ENCODE measurements around the gene AMZ2. TPM values are rescaled to one million over a fixed set of nuclear protein-coding genes. Genes with fewer than 3 reads are reported as not detected.
"Not testable (repeated sequence)": the region's sequence is repeated elsewhere in the genome, so short reads cannot be mapped to it uniquely, and the experiment has no call there.

Gene AMZ2, protein sequence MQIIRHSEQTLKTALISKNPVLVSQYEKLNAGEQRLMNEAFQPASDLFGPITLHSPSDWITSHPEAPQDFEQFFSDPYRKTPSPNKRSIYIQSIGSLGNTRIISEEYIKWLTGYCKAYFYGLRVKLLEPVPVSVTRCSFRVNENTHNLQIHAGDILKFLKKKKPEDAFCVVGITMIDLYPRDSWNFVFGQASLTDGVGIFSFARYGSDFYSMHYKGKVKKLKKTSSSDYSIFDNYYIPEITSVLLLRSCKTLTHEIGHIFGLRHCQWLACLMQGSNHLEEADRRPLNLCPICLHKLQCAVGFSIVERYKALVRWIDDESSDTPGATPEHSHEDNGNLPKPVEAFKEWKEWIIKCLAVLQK
- total RNA-seq: 10 to 100 TPM; 35.8 to 47.1 (median 41.5) TPM

DNA sequence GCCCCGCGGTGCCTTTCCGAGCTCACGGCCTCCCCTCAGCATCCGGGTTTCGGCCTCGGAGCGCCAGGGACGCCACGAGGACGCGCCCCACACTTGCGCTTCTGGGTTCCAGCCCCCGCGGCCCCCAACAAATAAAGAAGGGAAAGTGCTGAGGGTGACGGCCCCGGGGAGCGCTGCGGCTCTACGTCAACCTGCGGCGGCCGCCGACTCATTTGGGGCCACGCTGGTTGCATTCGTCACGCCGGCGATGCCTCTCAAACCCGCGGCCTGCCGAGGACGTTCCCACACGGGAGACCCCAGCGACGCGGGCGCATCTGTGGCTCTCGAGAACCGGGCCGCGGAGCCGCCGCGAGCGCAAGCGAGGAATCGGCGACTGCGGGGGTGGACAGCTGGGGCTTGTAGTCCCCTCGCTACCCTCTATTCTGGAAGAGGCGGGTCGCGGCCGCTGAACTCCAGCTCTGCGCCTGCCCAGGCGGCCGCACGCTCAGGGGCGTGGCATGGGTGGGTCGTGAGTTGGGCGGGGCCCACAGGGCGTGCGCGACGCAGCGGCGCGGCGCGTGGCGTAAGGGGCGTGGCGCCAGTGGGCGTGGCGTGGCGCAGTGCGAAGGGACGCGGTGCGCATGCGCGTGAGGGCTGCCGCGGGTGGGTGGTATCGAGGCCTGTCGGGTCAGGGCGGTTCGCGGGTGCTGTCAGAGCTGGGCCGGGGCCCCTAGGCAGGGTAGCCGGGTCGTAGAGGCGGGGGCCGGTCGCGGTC is at the start of gene AMZ2:
TSS of gene AMZ2 (plus strand) at position 599 of the 754 bp plus-strand sequence. CDS start 2,145 bp downstream, outside the sequence.
- peak within 1 kb of the TSS; percentile 79 for H3K4me3 ChIP-seq
- no peaks in the 10 kb centered on the region for H3K27me3 ChIP-seq
- peak within 1 kb of the TSS; percentile 97 for H3K27ac ChIP-seq
- no peaks in the 10 kb centered on the region for H3K9me3 ChIP-seq
- TF ChIP-seq POLR2AphosphoS5 (IDR thresholded peaks at IDR 0.05) (peak; percentile 11 to 84 (median 78)), EP300 (IDR thresholded peaks at IDR 0.05) (no peak), POLR2A (IDR thresholded peaks at IDR 0.05) (peak; percentile 80 to 91)
- TF ChIP-seq, protein P1, sequence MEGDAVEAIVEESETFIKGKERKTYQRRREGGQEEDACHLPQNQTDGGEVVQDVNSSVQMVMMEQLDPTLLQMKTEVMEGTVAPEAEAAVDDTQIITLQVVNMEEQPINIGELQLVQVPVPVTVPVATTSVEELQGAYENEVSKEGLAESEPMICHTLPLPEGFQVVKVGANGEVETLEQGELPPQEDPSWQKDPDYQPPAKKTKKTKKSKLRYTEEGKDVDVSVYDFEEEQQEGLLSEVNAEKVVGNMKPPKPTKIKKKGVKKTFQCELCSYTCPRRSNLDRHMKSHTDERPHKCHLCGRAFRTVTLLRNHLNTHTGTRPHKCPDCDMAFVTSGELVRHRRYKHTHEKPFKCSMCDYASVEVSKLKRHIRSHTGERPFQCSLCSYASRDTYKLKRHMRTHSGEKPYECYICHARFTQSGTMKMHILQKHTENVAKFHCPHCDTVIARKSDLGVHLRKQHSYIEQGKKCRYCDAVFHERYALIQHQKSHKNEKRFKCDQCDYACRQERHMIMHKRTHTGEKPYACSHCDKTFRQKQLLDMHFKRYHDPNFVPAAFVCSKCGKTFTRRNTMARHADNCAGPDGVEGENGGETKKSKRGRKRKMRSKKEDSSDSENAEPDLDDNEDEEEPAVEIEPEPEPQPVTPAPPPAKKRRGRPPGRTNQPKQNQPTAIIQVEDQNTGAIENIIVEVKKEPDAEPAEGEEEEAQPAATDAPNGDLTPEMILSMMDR (IDR thresholded peaks at IDR 0.05): no peak
- WGBS: under 1% methylated on average over 59 of the region's 97 CpGs
- peaks cover 29% of the 10 kb centered on the region for H3K4me1 ChIP-seq
- peak; percentile 94 to 95 for DNase-seq (ENCODE audit: low spot score in 2 of 2)
- peaks cover 11% of the 10 kb centered on the region for H3K36me3 ChIP-seq

DNA sequence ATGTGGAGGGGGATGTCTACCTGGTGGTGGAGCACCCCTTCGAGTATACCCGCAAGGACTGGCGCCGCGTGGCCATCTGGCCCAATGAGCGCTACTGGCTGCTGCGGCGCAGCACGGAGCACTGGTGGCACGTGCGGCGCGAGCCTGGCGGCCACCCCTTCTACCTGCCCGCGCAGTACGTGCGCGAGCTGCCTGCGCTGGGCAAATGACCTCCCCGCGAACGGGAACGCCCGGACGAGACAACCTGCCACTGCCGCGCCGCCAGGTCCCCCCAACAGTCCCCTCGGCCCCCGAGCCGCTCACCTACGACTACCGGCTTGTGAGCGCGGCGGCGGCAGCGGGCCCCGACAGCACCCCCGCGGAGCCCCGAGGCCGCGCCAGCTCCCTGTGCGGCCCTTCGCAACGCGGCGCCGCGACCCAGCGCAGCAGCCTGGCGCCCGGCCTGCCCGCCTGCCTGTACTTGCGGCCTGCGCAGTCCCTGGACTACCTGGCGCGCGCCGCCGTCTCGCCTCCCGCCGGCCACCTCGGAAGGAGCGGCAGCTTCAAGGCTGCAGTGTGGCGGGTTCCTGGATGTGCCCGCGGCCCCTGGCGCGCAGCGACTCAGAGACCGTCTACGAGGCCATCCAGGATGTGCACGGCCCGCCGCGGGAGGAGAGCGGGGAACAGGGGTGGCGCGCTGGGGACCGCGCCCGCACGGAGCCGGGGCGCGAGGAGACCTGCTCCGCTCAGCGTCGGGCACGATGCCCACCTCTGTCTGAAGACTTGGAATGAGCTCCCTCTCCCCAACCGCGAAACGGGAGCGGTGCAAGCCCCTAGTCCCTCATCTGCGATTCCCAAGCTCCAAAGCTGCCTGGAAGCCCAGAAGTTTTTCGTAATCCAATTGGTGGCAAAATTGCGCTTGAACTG is 48.7 kb upstream of the AMZ2 start:
- Histone ChIP-seq H3K4me1 (peaks cover 54% of the 10 kb centered on the region), H3K36me3 (no peaks in the 10 kb centered on the region), H3K27me3 (peaks cover 52% of the 10 kb centered on the region), H3K9me3 (no peaks in the 10 kb centered on the region), H3K27ac (no peak overlapping the region), H3K4me3 (peak overlapping the region; percentile 58)
- TF ChIP-seq POLR2AphosphoS5 (IDR thresholded peaks at IDR 0.05): no peak
- no peak for TF ChIP-seq EP300 (IDR thresholded peaks at IDR 0.05)
- no peak for TF ChIP-seq POLR2A (IDR thresholded peaks at IDR 0.05)
- TF ChIP-seq, protein P1 (IDR thresholded peaks at IDR 0.05): no peak
- peak in 1 of 2 donors; percentile 61 for DNase-seq (ENCODE audit: low spot score in 2 of 2)
- WGBS: 3% methylated on average over 10 of the region's 101 CpGs

DNA sequence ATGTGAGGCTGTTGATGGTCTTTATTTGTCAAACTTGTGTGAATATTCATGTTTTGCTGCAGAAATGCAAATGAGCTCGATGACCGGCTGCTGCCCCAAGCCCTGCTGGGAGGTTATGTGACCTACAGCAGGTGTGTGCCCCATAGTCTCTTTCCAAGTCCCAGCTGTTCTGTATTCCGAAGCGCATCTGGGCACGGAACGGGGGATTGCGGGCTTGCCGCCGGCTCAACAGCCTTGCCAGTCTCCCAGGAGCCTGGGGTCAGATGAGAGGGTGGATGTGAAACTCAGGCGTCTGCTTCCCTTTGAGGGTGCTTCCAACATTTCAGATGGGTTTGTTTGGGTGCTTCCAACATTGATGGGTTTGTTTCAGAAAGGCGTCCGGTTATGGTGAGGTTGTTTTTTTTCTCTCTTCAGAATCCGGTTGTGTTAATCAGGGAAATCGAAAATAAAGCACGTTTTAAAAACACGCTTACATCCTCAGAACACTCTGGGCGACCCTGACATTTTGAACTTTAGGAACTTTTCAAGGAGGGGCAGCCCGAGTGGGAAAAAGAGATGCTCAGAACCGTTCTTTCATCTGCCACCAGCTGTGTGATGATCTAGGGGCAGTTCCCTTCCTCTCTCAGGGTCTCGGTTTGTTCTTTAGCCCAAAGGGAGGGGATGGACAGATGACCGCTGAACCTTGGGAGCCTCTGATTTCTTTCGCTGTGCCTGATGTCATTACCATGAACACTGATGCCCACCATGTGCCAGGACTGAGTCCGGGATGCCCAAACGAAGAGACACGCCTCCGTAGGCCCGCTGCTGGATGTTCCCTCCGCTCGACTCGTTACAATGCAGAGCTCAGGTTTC is 47.8 kb upstream of the AMZ2 start:
- H3K27me3 ChIP-seq: peaks cover 52% of the 10 kb centered on the region
- peak in 1 of 2 donors; percentile 44 for DNase-seq (ENCODE audit: low spot score in 2 of 2)
- no peak for TF ChIP-seq POLR2AphosphoS5 (IDR thresholded peaks at IDR 0.05)
- TF ChIP-seq, protein P1 (IDR thresholded peaks at IDR 0.05): no peak
- TF ChIP-seq POLR2A (IDR thresholded peaks at IDR 0.05): no peak
- no peak for TF ChIP-seq EP300 (IDR thresholded peaks at IDR 0.05)
- WGBS: 11% methylated on average over 30 of the region's 30 CpGs
- no peak overlapping the region for H3K27ac ChIP-seq
- peaks cover 60% of the 10 kb centered on the region for H3K4me1 ChIP-seq
- H3K4me3 ChIP-seq: peak overlapping the region; percentile 58
- H3K9me3 ChIP-seq: no peaks in the 10 kb centered on the region
- H3K36me3 ChIP-seq: no peaks in the 10 kb centered on the region

DNA sequence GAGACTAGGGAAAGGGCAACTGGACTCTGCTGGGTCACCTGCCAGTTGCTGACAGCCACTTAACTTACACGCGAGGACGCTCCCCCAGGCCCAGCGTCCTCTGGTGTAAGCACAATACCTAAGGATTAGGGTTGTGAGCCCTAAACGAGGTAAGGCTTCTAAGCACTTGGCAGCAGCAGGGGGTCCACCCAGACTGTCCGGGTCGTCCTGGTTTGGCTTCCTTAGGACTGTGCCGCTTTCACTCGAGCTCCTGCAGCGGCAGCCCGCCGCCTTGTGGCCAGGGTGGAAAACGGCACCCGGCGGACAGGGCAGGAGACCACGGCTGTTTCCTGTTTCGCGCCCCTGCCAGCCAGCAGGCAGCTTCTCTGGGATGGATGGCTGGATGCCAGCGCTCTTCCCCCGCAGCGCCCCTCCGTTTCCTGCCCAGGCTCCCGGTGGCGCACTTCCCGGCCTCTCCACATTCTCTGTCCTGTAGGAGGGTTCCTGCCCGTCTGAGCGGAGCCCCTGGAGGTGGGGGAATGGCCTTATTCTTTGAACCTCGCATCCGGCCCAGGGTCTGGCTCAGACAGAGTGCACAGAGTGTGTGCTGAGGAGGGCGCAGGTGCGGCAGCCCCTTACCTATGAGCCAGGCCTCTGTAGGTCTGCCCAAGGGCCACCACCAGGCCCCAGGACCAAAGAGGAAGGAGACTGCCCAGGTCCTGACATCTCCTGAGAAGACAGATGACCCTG is 47.0 kb upstream of the AMZ2 start:
- DNase-seq (ENCODE audit: low spot score in 2 of 2): peak; percentile 83 to 89
- no peaks in the 10 kb centered on the region for H3K36me3 ChIP-seq
- WGBS: 22% methylated on average over 6 of the region's 31 CpGs
- TF ChIP-seq POLR2A (IDR thresholded peaks at IDR 0.05): no peak
- TF ChIP-seq, protein P1 (IDR thresholded peaks at IDR 0.05): peak; percentile 73 to 94
- peak overlapping the region; percentile 58 for H3K4me3 ChIP-seq
- peaks cover 59% of the 10 kb centered on the region for H3K4me1 ChIP-seq
- peaks cover 48% of the 10 kb centered on the region for H3K27me3 ChIP-seq
- no peak overlapping the region for H3K27ac ChIP-seq
- no peaks in the 10 kb centered on the region for H3K9me3 ChIP-seq

DNA sequence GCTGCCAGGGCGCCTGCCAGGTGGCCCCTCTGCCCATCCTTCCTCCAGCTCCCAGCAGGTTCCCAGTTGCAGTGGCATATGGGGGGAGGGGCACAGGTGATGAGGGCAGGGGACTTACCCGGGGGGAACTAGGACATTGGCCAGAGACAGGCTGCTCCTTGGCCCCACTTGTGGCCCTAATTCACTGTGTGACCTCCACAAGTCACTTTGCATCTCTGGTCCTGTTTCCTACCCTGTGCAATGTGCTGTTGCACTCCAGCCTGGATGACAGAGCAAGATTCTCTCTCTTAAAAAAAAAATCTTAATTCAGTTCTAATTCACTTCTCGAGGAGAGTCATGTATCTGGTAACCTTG is 46.4 kb upstream of the AMZ2 start:
- 38% methylated on average over 3 of the region's 3 CpGs for WGBS

DNA sequence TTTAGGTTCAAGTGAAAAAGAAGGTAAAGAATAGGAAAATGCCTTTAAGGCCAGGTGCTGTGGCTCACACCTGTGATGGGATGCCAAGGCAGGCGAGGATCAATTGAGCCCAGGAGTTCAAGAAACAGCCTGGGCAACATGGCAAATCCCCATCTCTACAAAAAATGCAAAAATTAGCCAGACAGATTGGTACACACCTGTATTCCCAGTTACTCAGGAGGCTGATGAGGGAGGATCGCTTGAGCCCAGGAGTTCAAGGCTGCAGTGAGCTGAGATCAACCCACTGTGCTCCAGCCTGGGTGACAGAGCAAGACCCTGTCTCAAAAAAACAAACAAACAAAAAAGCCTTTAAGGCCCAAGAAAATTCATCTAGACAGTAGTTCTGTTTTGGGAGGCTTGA is 45.5 kb upstream of the AMZ2 start:
- peaks cover 34% of the 10 kb centered on the region for H3K27me3 ChIP-seq
- not testable (repeated sequence) for DNase-seq (ENCODE audit: low spot score in 2 of 2)
- H3K4me1 ChIP-seq: peaks cover 54% of the 10 kb centered on the region

More for the DNA sequence above, 46.4 kb upstream of the AMZ2 start:
- H3K4me1 ChIP-seq: peaks cover 55% of the 10 kb centered on the region
- not testable (repeated sequence) for H3K4me3 ChIP-seq; H3K27ac ChIP-seq; H3K9me3 ChIP-seq; DNase-seq (ENCODE audit: low spot score in 2 of 2); H3K36me3 ChIP-seq
- H3K27me3 ChIP-seq: peaks cover 43% of the 10 kb centered on the region

More for the DNA sequence above, 45.5 kb upstream of the AMZ2 start:
- H3K27ac ChIP-seq, H3K4me3 ChIP-seq, H3K9me3 ChIP-seq, H3K36me3 ChIP-seq: not testable (repeated sequence)
- 90% methylated on average over 2 of the region's 2 CpGs for WGBS

Data from suprapubic skin (tissue), 4 donors.